AG04450 (cell line): ENCODE results near the gene ARL11. TPM values are rescaled to one million over a fixed set of nuclear protein-coding genes. Genes with fewer than 3 reads are reported as not detected.

Source experiments
- CTCF ChIA-PET: fragments of 300-600, 350-600 bp; formaldehyde crosslinking; extraction: SDS; loops from one replicate; lab custom pipeline; 2022; ENCODE audit warnings: antibody characterized with exemption, inconsistent platforms; lab: Charles Lee
- POLR2A ChIA-PET: fragments of 350-600 bp; formaldehyde crosslinking; extraction: SDS; loops from one replicate; lab custom pipeline; 2021; ENCODE audit warnings: antibody characterized with exemption, inconsistent platforms; lab: Yijun Ruan, JAX
- DNase-seq: peaks from one replicate; pipeline ENCODE4 v3.0.0-alpha.2; 2011; ENCODE audit warnings: low read depth, low spot score
- H3K27ac ChIP-seq: one replicate; pipeline ENCODE4 v1.5.1; 2012; ENCODE audit warnings: low read depth, low read length, control low read depth
- H3K27me3 ChIP-seq: one replicate; pipeline ENCODE4 v1.6.0; 2012; ENCODE audit warnings: low read length; ENCODE audit not compliant: control insufficient read depth, insufficient read depth
- H3K4me3 ChIP-seq: 2 replicates; pipeline ENCODE4 v1.5.1; 2011; ENCODE audit warnings: mild to moderate bottlenecking, low read depth, low read length, control low read depth
- H3K9me3 ChIP-seq: 2 replicates; pipeline ENCODE4 v1.5.1; 2012; ENCODE audit warnings: low read length; ENCODE audit not compliant: control insufficient read depth, insufficient read depth
- polyA plus RNA-seq: library from polyadenylated mRNA; depleted of rRNA; stranded (reverse); fragments of >200 nt; gene quantifications from 2 replicates; pipeline ENCODE4 v1.2.3, GENCODE V29; 2011; rRNA removed
- TF ChIP-seq, protein P1 (sequence below): IDR thresholded peaks from 2 replicates; pipeline ENCODE4 v1.5.1; 2011; ENCODE audit warnings: low read depth, low read length, control low read depth, inconsistent platforms

Gene ARL11
- polyA plus RNA-seq, 1 experiment = not detected

DNA sequence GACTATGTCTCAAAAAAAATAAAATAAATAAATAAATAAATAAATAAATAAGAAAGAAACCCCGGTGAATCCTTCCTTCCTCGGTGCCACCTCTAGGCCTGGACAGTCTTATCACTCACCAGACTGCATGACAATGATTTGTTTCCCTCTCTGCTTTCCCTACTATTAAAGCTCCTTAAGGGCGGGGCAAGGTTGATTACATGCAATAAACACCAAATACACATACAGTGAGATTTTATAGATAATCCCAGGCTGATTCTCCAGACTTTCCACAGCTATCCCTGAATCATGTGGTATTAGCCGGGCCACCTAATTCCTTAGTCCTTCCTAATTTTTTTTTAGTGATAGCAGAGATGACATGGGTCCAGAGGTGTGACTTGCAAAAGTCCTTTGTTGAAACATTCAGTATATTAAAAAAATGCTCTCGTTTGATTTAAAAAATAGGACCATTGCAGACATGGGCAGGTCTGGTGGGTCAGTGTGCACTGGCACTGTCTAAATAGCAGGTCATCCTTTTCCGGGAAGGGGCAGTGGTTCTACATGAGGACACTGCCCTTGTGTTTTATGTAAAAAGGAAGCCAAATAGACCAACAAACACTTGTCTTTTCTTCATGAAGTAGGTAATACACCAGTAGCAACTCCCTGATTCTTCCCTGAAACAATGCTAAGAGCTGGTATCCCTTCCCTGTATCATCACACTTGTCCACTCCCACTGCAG is 48.4 kb downstream of the ARL11 start:
- no peak overlapping the region for H3K4me3 ChIP-seq
- H3K9me3 ChIP-seq = peaks cover 8% of the 10 kb centered on the region; the same call in 1 of the 2 replicates
- ChIA-PET POLR2A (interaction anchor here (0.6 kb wide), 1 partner anchor 55 kb away, joined by 4 read pairs; no protein-coding TSS in a partner anchor), CTCF (interaction anchor here (0.5 to 0.6 kb wide), 2 partner anchors 12 to 184 kb away, joined by 3 read pairs; no protein-coding TSS in a partner anchor)
- H3K27me3 ChIP-seq = no peaks in the 10 kb centered on the region
- TF ChIP-seq, protein P1, sequence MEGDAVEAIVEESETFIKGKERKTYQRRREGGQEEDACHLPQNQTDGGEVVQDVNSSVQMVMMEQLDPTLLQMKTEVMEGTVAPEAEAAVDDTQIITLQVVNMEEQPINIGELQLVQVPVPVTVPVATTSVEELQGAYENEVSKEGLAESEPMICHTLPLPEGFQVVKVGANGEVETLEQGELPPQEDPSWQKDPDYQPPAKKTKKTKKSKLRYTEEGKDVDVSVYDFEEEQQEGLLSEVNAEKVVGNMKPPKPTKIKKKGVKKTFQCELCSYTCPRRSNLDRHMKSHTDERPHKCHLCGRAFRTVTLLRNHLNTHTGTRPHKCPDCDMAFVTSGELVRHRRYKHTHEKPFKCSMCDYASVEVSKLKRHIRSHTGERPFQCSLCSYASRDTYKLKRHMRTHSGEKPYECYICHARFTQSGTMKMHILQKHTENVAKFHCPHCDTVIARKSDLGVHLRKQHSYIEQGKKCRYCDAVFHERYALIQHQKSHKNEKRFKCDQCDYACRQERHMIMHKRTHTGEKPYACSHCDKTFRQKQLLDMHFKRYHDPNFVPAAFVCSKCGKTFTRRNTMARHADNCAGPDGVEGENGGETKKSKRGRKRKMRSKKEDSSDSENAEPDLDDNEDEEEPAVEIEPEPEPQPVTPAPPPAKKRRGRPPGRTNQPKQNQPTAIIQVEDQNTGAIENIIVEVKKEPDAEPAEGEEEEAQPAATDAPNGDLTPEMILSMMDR = no peak
- no peak for DNase-seq
- H3K27ac ChIP-seq = no peak overlapping the region

GRCh38 chr13:49678191-49678914 is 50.0 kb downstream of the ARL11 start:
- Histone ChIP-seq H3K27me3 (no peaks in the 10 kb centered on the region), H3K9me3 (peaks cover 8% of the 10 kb centered on the region; the same call in 1 of the 2 replicates), H3K27ac (no peak overlapping the region), H3K4me3 (no peak overlapping the region)
- TF ChIP-seq, protein P1 = no peak
- CTCF ChIA-PET = interaction anchor here (1.1 kb wide), 1 partner anchor 11 kb away, joined by 3 read pairs; no protein-coding TSS in a partner anchor
- POLR2A ChIA-PET = no interaction called here
- DNase-seq = no peak

GRCh38 chr13:49679246-49679645 is 50.9 kb downstream of the ARL11 start:
- H3K9me3 ChIP-seq = peaks cover 8% of the 10 kb centered on the region; the same call in 1 of the 2 replicates
- no peaks in the 10 kb centered on the region for H3K27me3 ChIP-seq
- H3K27ac ChIP-seq = no peak overlapping the region
- POLR2A ChIA-PET = no interaction called here
- TF ChIP-seq, protein P1 = 0 out of 2 replicates have a peak, but pooled peaks have one; percentile 10
- CTCF ChIA-PET = interaction anchor here (1.1 kb wide), 1 partner anchor 10 kb away, joined by 3 read pairs; no protein-coding TSS in a partner anchor
- no peak for DNase-seq
- no peak overlapping the region for H3K4me3 ChIP-seq

GRCh38 chr13:49681842-49682435 is 53.6 kb downstream of the ARL11 start:
- Histone ChIP-seq H3K27ac (no peak overlapping the region), H3K27me3 (no peaks in the 10 kb centered on the region), H3K9me3 (peaks cover 8% of the 10 kb centered on the region; the same call in 1 of the 2 replicates), H3K4me3 (no peak overlapping the region)
- no peak for DNase-seq
- TF ChIP-seq, protein P1 = no peak
- CTCF ChIA-PET = interaction anchor here (1.4 kb wide), 1 partner anchor 254 kb away, joined by 3 read pairs; the partner anchor contains the start of gene SPRYD7
- POLR2A ChIA-PET = no interaction called here

Other genes with a start within 250 kb of the ARL11 start
- 21.2 and 26.3 TPM in 2 replicates for gene CAB39L, start 184.4 kb upstream of the ARL11 start, polyA plus RNA-seq
- 14.8 and 21.7 TPM in 2 replicates for gene SETDB2, start 184.2 kb upstream of the ARL11 start, polyA plus RNA-seq
- gene PHF11, start 132.6 kb upstream of the ARL11 start, polyA plus RNA-seq = 22.1 and 26.2 TPM in 2 replicates
- 22.5 and 28.5 TPM in 2 replicates for gene RCBTB1, start 42.9 kb upstream of the ARL11 start, polyA plus RNA-seq
- gene EBPL, start 63.0 kb downstream of the ARL11 start, polyA plus RNA-seq = 113 and 131 TPM in 2 replicates
- 41.4 and 50.7 TPM in 2 replicates for gene KPNA3, start 164.2 kb downstream of the ARL11 start, polyA plus RNA-seq